Neuron (in vitro differentiated cells): ENCODE data around the gene SLC35F3.
"Not testable (repeated sequence)": the region's sequence is repeated elsewhere in the genome, so short reads cannot be mapped to it uniquely, and the experiment has no call there.

Experiments
- H2AFZ ChIP-seq: one replicate; pipeline ENCODE4 v1.6.1; 2013; ENCODE audit warnings: low read depth, mild to moderate bottlenecking, inconsistent platforms, low read length, moderate library complexity
- H3K27me3 ChIP-seq: one replicate; pipeline ENCODE4 v1.6.1; 2013; ENCODE audit warnings: low read length; ENCODE audit not compliant: insufficient read depth
- H3K36me3 ChIP-seq: one replicate; pipeline ENCODE4 v1.6.1; 2013; ENCODE audit warnings: low read length; ENCODE audit not compliant: insufficient read depth
- H3K4me1 ChIP-seq: one replicate; pipeline ENCODE4 v1.6.1; 2013; ENCODE audit warnings: low read length; ENCODE audit not compliant: insufficient read depth
- H3K4me3 ChIP-seq: 2 replicates; pipeline ENCODE4 v1.5.1; 2013; ENCODE audit warnings: mild to moderate bottlenecking, low read length, moderate library complexity
- H3K9me3 ChIP-seq: one replicate; pipeline ENCODE4 v1.6.1; 2013; ENCODE audit warnings: low read length

The SLC35F3 gene

DNA sequence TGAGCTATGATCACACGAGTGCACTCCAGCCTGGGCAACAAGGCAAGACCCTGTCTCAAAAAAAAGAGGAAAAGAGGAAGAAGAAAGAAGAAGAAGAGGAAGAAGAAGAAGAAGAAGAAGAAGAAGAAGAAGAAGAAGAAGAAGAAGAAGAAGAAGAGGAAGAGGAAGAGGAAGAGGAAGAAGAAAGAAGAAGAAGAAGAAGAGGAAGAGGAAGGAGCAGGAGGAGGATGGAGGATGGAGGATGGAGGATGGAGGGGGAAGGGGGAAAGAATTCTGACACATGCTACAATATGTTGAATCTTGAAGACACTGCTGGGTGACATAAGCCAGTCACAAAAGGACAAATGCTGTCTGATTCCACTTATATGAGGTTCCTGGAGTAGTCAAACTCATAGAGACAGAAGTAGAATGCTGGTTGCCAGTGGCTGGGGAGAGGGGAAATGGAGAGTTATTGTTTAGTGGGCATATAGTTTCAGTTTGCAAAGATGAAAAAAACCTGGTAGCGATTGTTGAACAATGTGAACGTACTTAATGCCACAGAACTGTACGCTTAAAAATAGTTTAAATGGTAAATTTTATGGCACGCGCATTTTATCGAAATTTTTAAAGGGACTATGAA lies 421.5 kb downstream of the SLC35F3 start:
- Histone ChIP-seq H3K4me1 (no peaks in the 10 kb centered on the region), H3K4me3 (no peak overlapping the region), H3K36me3 (no peaks in the 10 kb centered on the region), H2AFZ (no peak overlapping the region), H3K27me3 (peaks cover 5% of the 10 kb centered on the region), H3K9me3 (no peaks in the 10 kb centered on the region)

DNA sequence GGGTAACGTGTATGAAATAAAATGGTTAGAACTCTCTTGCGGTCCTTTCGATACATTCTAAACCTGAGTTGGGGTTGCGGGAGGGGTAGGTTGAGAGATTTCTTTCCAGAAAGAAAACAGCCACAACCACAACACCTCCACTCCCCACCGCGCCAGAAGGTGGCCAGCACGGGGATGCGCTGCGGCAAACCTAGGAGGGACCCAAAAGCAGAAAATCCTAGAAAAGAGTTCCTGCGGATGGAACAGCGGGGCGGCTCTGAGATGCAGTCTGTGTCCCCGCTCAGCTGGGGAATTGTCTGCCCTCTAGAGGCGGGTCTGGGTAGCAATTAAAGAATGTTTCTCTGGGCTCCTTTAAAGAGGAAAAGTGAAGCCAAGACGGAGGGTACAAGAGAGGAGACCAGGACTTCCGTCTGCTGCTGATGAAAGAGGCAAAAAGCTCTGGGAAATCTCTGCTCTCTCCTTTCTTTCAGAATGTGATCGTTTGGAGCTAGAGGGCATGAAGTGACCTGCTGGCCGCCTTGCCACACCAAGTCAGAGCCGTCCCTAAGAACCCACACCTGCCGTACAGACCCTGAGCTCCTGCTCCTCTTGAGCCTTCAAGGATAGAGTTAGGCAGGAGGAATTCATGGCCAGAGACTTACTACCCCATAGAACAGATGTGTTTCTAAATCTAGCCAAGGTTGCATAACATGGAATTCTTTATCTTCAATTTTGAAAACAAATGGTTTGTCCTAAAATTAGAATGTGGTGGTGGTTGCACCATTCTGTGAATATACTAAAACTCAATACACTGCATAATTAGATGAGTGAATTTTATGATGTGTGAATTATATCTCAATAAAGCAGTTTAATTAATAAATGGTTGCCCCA lies 422.3 kb downstream of the SLC35F3 start:
- H3K4me1 ChIP-seq = no peaks in the 10 kb centered on the region
- H3K27me3 ChIP-seq = peaks cover 5% of the 10 kb centered on the region
- H3K36me3 ChIP-seq = no peaks in the 10 kb centered on the region
- H3K4me3 ChIP-seq = no peak overlapping the region
- H2AFZ ChIP-seq = no peak overlapping the region
- H3K9me3 ChIP-seq = no peaks in the 10 kb centered on the region

DNA sequence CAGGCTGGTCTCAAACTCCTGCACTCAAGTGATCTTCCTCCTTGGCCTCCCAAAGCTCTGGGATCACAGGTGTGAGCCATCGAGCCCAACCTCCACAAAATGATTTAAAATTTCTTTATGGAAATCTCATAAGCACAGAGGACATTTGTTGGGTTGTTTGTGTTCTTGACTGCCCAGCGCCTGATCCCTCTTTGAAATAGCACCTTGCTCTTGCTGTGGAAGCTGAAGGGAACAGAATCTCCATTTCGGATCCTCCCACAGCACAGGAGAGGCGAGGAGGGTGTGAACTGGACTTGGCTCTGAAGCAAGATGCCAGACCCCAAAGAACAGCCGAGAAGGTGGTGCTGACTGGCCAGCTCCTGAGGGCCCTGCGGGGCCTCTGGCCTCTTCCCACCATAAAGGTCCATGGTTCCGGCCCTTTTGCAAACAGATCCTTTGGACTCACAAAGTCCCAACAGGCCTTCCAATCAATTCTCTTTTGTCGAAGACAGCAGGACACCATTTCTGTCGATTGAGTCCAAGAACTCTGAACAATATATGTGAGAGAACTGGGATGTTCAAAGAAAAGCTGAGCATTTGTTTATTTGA lies 423.2 kb downstream of the SLC35F3 start:
- Histone ChIP-seq H3K4me1 (no peaks in the 10 kb centered on the region), H3K27me3 (peaks cover 5% of the 10 kb centered on the region), H3K36me3 (no peaks in the 10 kb centered on the region), H2AFZ (no peak overlapping the region), H3K9me3 (no peaks in the 10 kb centered on the region), H3K4me3 (no peak overlapping the region)

DNA sequence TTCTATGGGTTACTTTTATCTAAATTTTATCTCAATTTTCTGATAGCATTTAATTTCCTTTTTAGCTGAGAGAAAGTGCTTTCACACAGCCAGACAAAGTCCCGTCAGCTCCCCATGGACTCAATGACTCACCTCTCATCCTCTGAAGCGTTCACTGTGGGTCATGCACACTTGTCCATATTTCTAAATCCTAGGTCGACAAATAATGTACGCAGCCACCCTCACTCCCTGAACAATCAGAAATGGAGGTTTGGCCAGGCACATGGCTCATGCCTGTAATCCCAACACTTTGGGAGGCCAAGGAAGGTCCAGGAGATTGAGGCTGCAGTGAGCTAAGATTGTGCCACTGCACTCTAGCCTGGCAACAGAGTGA lies 426.4 kb downstream of the SLC35F3 start:
- Histone ChIP-seq H3K36me3 (no peaks in the 10 kb centered on the region), H3K4me3 (no peak overlapping the region), H2AFZ (no peak overlapping the region), H3K27me3 (peaks cover 2% of the 10 kb centered on the region), H3K4me1 (no peaks in the 10 kb centered on the region), H3K9me3 (no peaks in the 10 kb centered on the region)

DNA sequence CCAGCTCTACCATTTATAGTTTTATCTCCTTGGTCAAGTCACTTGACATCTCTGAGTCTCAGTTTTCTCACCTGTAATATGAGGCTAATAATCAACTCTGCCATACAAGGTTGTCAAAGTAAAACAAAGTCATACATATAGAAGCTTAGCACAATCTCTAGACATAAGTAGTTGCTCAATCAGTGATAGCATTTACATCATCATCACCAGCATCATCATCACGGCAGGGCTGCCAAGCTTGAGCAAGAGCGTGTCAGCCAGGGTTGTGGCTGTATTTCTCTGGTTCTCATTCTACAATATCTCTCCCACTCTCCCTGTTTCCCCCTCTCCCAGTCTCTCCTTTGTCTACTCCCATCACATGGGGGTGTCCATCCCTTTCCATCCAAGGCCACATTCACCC lies 427.0 kb downstream of the SLC35F3 start:
- Histone ChIP-seq H3K27me3 (no peaks in the 10 kb centered on the region), H3K4me1 (no peaks in the 10 kb centered on the region), H3K36me3 (no peaks in the 10 kb centered on the region), H3K4me3 (no peak overlapping the region), H3K9me3 (no peaks in the 10 kb centered on the region), H2AFZ (no peak overlapping the region)

DNA sequence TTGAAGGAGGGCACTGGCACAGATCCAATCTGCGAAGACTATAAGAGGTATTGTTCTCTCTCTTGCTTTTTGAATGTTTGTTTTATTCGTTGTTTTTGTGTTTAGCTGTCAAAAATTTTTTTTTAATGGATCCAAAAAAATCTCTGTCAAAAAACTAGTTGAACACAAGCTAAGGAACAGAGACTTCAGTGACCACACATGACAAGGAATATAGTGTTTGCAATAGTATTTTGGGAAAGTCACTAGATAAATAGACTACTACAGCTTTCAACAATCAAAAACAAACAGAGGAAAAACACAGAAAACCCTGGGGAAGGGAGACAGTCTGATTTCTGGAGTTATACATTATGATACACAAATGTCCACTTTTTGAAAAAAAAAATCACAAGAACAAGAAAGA lies 431.9 kb downstream of the SLC35F3 start:
- Histone ChIP-seq H2AFZ (no peak overlapping the region), H3K4me3 (no peak overlapping the region), H3K27me3 (no peaks in the 10 kb centered on the region), H3K9me3 (no peaks in the 10 kb centered on the region), H3K36me3 (no peaks in the 10 kb centered on the region), H3K4me1 (no peaks in the 10 kb centered on the region)

DNA sequence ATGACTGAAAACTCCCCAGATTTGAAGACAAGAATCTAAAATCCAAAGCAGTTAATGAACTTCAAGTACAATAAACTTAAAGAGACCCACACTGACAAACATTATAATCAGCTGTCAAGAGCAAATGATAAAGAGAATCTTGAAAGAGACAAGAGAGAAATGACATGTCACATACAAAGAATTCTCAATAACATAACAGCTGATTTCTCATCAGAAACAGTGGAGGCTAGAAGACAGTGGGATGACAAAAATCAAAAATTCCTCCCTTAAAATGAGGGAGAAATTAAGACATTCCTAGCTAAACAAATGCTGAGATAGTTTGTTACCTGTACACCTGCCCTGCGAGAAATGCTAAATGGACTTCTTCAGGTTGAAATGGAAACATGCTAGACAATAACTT lies 432.8 kb downstream of the SLC35F3 start:
- Histone ChIP-seq H3K4me3 (no peak overlapping the region), H3K27me3 (no peaks in the 10 kb centered on the region), H3K36me3 (no peaks in the 10 kb centered on the region), H3K9me3 (no peaks in the 10 kb centered on the region), H2AFZ (no peak overlapping the region), H3K4me1 (no peaks in the 10 kb centered on the region)

DNA sequence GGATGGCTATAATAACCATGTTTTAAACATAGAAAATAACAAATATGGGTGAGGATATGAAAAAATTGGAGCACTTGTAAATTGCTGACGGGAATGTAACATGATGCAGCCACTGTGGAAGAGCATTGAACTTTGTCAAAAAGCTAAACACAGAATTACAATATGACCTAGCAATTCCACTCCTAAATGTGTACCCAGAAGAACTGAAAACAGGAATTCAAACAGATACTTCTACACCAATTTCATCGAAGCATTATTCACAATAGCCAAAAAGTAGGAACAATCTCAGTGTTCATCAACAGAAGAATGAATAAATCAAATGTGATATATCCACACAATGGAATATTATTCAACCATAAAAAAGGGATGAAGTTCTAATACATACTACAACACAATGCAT lies 436.1 kb downstream of the SLC35F3 start:
- Histone ChIP-seq H3K4me1 (no peaks in the 10 kb centered on the region), H3K36me3 (no peaks in the 10 kb centered on the region), H3K9me3 (no peaks in the 10 kb centered on the region), H3K27me3 (no peaks in the 10 kb centered on the region), H2AFZ (no peak overlapping the region), H3K4me3 (no peak overlapping the region)

DNA sequence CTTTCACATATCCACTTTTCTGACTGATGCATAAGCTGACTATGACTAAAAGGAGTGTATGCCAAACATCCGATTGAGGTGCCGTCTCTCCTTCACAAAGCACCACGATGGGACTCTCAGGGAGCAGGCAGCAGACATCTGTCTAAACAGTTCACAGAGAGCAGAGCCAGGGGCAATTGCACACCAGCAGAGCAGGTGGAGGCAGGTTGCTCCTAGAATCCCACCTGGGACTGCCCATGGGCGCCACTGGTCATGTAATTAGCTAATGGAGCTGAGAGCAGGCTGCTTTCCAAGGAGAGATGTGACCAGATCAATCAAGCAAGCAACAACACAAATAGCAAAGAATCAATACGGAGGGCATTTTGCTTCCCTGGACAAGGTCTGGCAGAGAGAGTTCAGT lies 438.3 kb downstream of the SLC35F3 start:
- no peak overlapping the region for H2AFZ ChIP-seq
- no peaks in the 10 kb centered on the region for H3K27me3 ChIP-seq
- H3K9me3 ChIP-seq = no peaks in the 10 kb centered on the region
- H3K4me3 ChIP-seq = no peak overlapping the region
- H3K4me1 ChIP-seq = no peaks in the 10 kb centered on the region
- no peaks in the 10 kb centered on the region for H3K36me3 ChIP-seq

DNA sequence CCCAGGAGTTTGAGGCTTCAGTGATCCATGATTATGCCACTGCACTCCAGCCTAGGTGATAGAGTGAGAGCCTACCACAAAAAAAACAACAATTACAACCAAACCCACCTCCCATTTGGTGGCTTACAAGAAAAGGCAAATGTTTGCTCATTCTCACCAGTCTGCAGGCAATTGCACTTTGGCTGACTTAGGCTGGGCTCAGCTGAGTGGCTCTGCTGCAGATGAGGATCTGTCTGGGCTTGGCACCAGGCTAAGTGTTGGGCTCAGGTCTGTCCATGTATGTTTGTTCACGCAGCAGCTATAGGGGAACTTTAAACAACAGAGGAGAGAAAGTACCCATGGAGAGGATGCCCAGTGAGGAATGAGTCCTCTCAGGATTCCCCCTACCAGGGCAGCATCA lies 440.8 kb downstream of the SLC35F3 start:
- no peaks in the 10 kb centered on the region for H3K4me1 ChIP-seq

DNA sequence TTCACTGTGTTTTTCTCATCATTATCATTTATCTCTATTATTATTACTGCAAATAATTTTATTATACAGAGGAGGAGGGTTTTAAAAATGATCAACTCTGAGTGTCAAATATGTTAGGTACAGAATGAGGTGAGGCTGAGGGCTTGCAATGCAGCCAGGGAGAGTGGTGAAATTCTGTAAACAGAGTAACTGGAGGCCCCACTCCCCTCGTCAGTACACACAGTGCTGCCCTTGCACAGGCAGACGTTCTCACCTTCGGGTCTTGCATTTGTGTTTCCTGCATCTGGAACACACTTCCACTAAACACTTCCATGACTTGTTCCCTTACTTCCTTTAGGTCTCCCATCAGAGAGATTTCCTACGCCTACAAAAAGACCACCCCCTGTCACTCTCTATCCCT lies 444.5 kb downstream of the SLC35F3 start:
- H3K9me3 ChIP-seq = no peaks in the 10 kb centered on the region
- peaks cover 3% of the 10 kb centered on the region for H3K27me3 ChIP-seq
- H3K4me1 ChIP-seq = no peaks in the 10 kb centered on the region
- no peaks in the 10 kb centered on the region for H3K36me3 ChIP-seq
- no peak overlapping the region for H3K4me3 ChIP-seq
- H2AFZ ChIP-seq = no peak overlapping the region

More for the DNA sequence above, 440.8 kb downstream of the SLC35F3 start:
- H3K9me3 ChIP-seq = no peaks in the 10 kb centered on the region
- no peak overlapping the region for H2AFZ ChIP-seq
- no peak overlapping the region for H3K4me3 ChIP-seq
- peaks cover 3% of the 10 kb centered on the region for H3K27me3 ChIP-seq
- no peaks in the 10 kb centered on the region for H3K36me3 ChIP-seq

DNA sequence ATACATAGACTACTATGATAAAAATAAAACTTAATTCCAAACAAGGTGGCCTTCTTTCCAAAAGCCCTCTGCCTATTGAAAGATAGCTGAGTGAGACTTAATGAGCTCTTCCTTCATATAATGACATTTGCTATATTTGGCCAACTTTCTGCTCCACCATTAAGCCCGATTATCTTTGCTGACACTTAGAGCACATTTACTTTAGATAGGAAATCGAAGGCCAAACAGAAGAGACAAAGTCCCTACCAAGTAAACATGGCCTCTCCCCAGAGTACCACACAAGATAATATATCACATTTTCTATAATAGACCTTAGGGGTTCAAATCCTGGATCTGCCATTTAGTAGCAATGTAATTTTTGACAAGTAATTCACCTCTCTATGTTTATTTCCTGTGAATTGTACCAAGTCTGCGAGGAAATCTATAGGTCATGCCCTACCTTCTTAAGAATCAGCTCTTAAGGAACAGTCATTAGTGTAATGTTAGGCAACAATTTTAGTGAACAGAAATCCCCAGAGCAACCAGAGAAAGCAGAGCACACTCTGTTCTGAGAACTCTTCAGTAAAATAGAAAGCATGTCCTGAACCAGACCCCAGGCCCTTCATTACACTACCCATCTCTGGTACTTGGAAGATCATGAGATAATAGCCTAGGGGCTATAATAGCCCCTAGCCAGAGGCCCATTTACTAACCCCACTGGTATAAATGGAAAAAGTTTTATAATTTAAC lies 451.5 kb downstream of the SLC35F3 start:
- Histone ChIP-seq H3K27me3 (no peaks in the 10 kb centered on the region), H3K9me3 (no peaks in the 10 kb centered on the region), H3K36me3 (no peaks in the 10 kb centered on the region), H3K4me3 (no peak overlapping the region), H2AFZ (no peak overlapping the region), H3K4me1 (peaks cover 3% of the 10 kb centered on the region)

DNA sequence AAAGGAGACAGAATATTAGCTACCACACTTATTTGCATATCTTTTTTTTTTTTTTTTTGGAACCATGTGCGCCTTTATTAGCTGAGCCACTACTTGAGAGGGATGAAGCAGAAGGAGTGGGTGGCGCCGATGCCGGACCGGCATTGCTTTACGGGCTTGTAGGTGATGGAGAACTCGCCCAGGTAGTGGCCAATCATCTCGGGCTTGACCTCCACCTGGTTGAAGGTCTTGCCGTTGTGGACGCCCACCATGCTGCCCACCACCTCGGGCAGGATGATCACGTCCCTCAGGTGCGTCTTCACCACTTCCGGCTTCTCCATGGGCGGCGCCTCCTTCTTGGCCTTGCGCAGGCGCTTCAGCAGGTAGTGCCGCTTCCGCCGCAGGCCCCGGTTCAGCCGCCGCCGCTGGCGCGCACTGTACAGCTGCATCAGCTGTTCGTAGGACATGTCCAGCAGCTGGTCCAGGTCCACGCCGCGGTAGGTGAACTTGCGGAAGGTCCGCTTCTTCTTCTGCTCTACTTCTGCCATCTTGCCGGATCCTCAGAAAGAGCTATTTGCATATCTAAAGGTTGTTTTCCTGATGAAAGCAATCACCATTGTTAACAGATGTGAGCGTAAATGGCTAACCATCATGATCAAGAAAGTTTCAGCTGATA lies 452.3 kb downstream of the SLC35F3 start:
- H3K4me3 ChIP-seq, H2AFZ ChIP-seq, H3K36me3 ChIP-seq, H3K27me3 ChIP-seq, H3K4me1 ChIP-seq, H3K9me3 ChIP-seq: not testable (repeated sequence)
